A673 (cell line): ENCODE data around the gene CTDNEP1.

ENCODE experiments used
- EZH2 ChIP-seq: fragments of 200-600 bp; sonication (generic); IDR thresholded peaks from 2 replicates; pipeline ENCODE4 v1.6.1; 2017; ENCODE audit warnings: borderline replicate concordance, low read depth, mild to moderate bottlenecking, mixed read lengths, antibody characterized with exemption, low read length; ENCODE audit not compliant: poor library complexity, severe bottlenecking
- TF ChIP-seq, protein P1 (sequence below): fragments of 300-800, 200-600 bp; sonication (generic); conservative IDR thresholded peaks from 2 replicates; pipeline ENCODE4 v1.5.1; 2017; ENCODE audit warnings: low read depth, mild to moderate bottlenecking, antibody characterized with exemption, low read length, moderate library complexity, mixed read lengths

DNA sequence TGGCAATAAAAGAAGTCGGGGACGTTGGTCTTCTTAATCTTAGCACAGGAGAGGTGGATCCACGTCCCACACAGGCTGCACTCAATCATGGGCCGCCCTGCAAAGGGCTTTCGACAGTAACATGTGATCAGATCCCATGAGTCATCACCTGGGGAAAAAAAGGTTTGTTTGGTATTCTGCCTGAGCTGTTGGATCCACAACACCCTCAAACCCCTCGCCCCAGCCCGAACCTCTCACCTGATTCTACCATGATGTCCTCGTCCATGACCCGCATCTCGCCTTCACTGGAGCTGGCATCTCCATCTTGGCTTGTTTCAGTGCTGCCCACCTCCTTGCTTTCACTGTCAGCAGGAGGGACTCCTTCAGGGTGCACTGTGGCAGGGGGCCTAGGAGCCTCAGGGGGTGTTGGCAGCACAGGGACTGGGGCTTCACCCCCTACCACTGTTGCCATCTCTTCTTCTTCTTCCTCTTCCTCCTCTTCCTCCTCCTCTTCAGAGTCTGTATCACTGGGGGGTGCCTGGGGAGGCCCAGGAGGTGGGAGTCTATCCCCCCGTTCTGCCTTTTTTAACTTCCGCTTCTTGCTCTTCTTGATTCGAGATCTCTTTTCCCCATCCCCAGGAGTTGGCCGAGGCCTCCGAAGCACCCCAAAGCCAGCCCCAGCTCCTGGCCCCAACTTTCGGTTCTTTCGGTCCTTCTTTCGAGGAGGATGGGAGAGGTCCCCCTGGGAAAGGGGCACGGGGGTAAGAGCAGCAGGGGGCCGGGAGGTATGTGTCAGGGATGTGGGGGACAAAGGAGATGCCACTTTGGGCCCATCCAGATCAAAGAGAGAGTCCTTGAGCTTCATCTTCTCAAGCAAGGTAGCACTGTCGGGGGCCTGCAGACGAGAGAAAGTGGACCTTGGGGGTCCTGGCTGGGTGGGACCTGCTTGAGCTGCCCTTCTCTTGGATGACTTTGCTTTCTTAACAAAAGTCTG lies 15.6 kb downstream of the CTDNEP1 start:
- TF ChIP-seq, protein P1, sequence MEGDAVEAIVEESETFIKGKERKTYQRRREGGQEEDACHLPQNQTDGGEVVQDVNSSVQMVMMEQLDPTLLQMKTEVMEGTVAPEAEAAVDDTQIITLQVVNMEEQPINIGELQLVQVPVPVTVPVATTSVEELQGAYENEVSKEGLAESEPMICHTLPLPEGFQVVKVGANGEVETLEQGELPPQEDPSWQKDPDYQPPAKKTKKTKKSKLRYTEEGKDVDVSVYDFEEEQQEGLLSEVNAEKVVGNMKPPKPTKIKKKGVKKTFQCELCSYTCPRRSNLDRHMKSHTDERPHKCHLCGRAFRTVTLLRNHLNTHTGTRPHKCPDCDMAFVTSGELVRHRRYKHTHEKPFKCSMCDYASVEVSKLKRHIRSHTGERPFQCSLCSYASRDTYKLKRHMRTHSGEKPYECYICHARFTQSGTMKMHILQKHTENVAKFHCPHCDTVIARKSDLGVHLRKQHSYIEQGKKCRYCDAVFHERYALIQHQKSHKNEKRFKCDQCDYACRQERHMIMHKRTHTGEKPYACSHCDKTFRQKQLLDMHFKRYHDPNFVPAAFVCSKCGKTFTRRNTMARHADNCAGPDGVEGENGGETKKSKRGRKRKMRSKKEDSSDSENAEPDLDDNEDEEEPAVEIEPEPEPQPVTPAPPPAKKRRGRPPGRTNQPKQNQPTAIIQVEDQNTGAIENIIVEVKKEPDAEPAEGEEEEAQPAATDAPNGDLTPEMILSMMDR, result no peak
- TF ChIP-seq EZH2, result no peak
